Gastroesophageal sphincter (tissue), 3 donors: ENCODE measurements around the gene TPBGL.
"Not testable (repeated sequence)": the region's sequence is repeated elsewhere in the genome, so short reads cannot be mapped to it uniquely, and the experiment has no call there.

Experiments used
- EP300 ChIP-seq: sonication (generic); formaldehyde crosslinking; IDR thresholded peaks from one replicate; pipeline ENCODE4 v1.6.1; 2017; ENCODE audit warnings: antibody characterized with exemption, mild to moderate bottlenecking
- POLR2A ChIP-seq, 2 donors: fragments of 450-650 bp; IDR thresholded peaks; one replicate each; pipeline ENCODE4 v1.6.1; 2017; ENCODE audit warnings: antibody characterized with exemption in 2 of 2, mild to moderate bottlenecking in 2 of 2, moderate library complexity in 1 of 2
- TF ChIP-seq, protein P1 (sequence below), 4 experiments: fragments of 200-600 bp in 2 of 4; fragments of 450-650 bp in 2 of 4; sonication (generic) in 1 of 4; IDR thresholded peaks; one replicate each; pipeline ENCODE4 v1.5.1; 2017 to 2019; ENCODE audit warnings: antibody characterized with exemption in 4 of 4, mild to moderate bottlenecking in 2 of 4, moderate library complexity in 2 of 4

DNA sequence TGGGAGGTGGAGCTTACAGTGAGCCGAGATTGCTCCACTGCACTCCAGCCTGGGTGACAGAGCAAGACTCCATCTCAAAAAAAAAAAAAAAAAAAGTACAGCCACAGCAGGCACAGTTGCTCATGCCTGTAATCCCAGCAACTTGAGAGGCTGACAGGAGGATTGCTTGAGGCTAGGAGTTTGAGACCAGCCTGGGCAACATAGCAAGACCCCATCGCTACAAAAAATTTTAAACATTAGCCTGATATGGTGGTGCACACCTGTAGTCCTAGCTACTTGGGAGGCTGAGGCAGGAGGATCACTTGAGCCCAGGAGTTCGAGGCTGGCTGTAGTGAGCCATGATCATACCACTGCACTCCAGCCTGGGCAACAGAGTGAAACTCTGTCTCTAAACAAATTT, 34.1 kb downstream of the TPBGL start:
- TF ChIP-seq POLR2A (IDR thresholded peaks at IDR 0.05); EP300: not testable (repeated sequence)
- TF ChIP-seq, protein P1, sequence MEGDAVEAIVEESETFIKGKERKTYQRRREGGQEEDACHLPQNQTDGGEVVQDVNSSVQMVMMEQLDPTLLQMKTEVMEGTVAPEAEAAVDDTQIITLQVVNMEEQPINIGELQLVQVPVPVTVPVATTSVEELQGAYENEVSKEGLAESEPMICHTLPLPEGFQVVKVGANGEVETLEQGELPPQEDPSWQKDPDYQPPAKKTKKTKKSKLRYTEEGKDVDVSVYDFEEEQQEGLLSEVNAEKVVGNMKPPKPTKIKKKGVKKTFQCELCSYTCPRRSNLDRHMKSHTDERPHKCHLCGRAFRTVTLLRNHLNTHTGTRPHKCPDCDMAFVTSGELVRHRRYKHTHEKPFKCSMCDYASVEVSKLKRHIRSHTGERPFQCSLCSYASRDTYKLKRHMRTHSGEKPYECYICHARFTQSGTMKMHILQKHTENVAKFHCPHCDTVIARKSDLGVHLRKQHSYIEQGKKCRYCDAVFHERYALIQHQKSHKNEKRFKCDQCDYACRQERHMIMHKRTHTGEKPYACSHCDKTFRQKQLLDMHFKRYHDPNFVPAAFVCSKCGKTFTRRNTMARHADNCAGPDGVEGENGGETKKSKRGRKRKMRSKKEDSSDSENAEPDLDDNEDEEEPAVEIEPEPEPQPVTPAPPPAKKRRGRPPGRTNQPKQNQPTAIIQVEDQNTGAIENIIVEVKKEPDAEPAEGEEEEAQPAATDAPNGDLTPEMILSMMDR (IDR thresholded peaks at IDR 0.05), result not testable (repeated sequence)
